ENCODE results near the gene TIPARP. TPM values are rescaled to one million over a fixed set of nuclear protein-coding genes. Genes with fewer than 3 reads are reported as not detected.

TIPARP gene
- total RNA-seq, 1 donor from 2014 or later, result 31.3 TPM

DNA sequence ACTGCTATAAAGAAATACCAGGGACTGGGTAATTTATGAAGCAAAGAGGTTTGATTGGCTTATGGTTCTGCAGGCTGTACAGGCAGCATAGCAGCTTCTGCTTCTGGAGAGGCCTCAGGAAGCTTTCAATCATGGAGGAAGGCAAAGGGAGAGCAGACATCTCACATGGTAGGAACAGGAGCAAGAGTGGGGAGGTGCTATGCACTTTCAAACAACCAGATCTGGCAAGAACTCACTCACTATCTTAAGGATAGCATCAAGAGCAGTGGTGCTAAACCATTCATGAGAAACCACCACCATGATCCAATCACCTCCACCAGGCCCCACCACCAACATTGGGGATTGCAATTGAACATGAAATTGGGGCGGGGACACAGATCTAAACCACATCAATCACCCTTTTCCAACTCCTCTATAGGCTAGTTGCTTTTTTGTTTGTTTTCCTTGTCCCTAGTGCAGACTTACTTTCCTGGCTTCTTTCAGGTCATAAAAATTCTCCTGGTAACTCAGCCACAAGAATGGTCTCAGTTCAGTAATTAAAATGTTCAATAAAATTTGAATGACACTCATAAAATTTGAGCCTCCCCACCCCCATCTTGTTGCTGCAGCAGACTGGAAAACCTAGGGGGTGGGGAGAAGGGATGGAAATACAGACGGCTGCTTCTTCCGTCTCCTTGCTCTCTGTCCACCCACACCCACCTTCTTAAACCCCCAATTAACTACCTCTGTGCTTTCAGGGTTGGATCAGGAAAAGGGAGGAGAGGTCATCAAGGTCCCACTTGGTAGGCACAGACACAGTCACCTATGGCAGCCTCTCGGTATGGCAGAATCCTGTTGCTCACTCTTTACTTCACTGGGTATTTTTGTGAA lies 16.3 kb upstream of the TIPARP start:
- Mint-ChIP-seq H3K36me3 (ENCODE audit: low read depth) (no peaks in the 10 kb centered on the region), H3K4me1 (peaks cover 21% of the 10 kb centered on the region), H3K4me3 (no peak overlapping the region), H3K27ac (no peak overlapping the region), H3K9me3 (no peaks in the 10 kb centered on the region), H3K27me3 (no peaks in the 10 kb centered on the region)
- TF ChIP-seq CTCF (IDR thresholded peaks at IDR 0.05), result no peak
- intact Hi-C loops (cut with micrococcal nuclease), result no loop called here
- CTCF ChIA-PET, result no interaction called here
- POLR2A ChIA-PET, result no interaction called here
- ATAC-seq (ENCODE audit: low read depth) (no peak), DNase-seq (no peak)

DNA sequence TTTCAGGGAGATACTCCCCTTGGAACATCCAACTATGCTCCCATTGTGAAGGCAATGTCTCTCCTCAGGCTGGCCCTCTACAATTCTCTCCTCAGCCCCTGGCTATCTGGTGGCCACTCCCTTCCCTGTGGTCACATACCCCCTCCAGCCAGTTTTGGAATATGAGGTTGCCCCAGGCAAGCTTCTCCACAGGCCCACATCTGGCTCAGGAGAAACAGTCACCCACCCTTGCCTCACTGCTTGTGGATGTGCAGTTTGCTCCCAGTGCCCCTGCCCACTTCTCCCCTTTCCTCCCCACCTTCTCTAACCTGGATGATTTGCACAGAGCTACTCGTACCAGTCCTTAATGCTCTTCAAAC lies 15.7 kb upstream of the TIPARP start:
- Mint-ChIP-seq H3K27me3 (no peaks in the 10 kb centered on the region), H3K4me1 (peaks cover 24% of the 10 kb centered on the region), H3K9me3 (no peaks in the 10 kb centered on the region), H3K27ac (no peak overlapping the region), H3K36me3 (ENCODE audit: low read depth) (no peaks in the 10 kb centered on the region), H3K4me3 (no peak overlapping the region)
- CTCF ChIA-PET, result interaction anchor here (0.7 kb wide), 1 partner anchor 422 kb away, joined by 3 read pairs; no protein-coding TSS in a partner anchor
- POLR2A ChIA-PET, result interaction anchor here (0.5 kb wide), 1 partner anchor 16 kb away, joined by 6 read pairs; no protein-coding TSS in a partner anchor
- TF ChIP-seq CTCF (IDR thresholded peaks at IDR 0.05), result no peak
- no peak for ATAC-seq (ENCODE audit: low read depth)
- DNase-seq, result no peak
- intact Hi-C loops (cut with micrococcal nuclease), result no loop called here

DNA sequence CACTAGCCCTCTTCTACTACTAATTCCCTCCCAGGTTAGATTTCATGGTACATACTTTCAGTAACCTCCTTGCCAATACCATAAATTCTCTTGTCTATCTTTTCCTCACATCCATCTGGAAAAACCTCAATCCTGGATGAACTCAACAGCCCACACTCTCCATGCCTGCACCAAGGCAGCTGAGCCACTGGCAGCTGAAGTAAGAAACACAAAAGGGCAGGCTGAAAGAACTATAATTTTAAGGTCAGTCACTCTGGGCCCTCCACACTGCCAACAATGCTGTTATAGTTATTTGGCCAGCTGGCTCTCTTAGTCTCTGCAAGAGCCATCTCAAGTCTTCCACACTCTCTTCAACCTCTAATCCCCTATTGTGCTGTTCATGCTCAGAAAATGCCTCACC lies 15.1 kb upstream of the TIPARP start:
- POLR2A ChIA-PET, result interaction anchor here (0.5 kb wide), 1 partner anchor 16 kb away, joined by 6 read pairs; no protein-coding TSS in a partner anchor
- CTCF ChIA-PET, result interaction anchor here (0.7 kb wide), 1 partner anchor 421 kb away, joined by 3 read pairs; no protein-coding TSS in a partner anchor

GRCh38 chr3:156661155-156661554 lies 13.2 kb upstream of the TIPARP start:
- DNase-seq, result no peak
- H3K9me3 Mint-ChIP-seq, result no peaks in the 10 kb centered on the region
- ChIA-PET POLR2A (interaction anchor here (0.6 to 1.1 kb wide), 2 partner anchors 10 to 12 kb away, joined by 4 to 6 read pairs; no protein-coding TSS in a partner anchor), CTCF (no interaction called here)
- H3K4me1 Mint-ChIP-seq, result peaks cover 46% of the 10 kb centered on the region
- intact Hi-C loops (cut with micrococcal nuclease), result no loop called here
- peak overlapping the region; percentile 75 for H3K27ac Mint-ChIP-seq
- H3K27me3 Mint-ChIP-seq, result no peaks in the 10 kb centered on the region
- peak overlapping the region; percentile 33 for H3K4me3 Mint-ChIP-seq
- ATAC-seq (ENCODE audit: low read depth), result peak; percentile 52
- TF ChIP-seq CTCF (IDR thresholded peaks at IDR 0.05), result no peak
- no peaks in the 10 kb centered on the region for H3K36me3 Mint-ChIP-seq (ENCODE audit: low read depth)

More for the DNA sequence above, 15.1 kb upstream of the TIPARP start:
- Mint-ChIP-seq H3K4me3 (no peak overlapping the region), H3K27me3 (no peaks in the 10 kb centered on the region), H3K27ac (no peak overlapping the region), H3K4me1 (peaks cover 28% of the 10 kb centered on the region), H3K36me3 (ENCODE audit: low read depth) (no peaks in the 10 kb centered on the region), H3K9me3 (no peaks in the 10 kb centered on the region)
- DNase-seq, result no peak
- no peak for TF ChIP-seq CTCF (IDR thresholded peaks at IDR 0.05)
- intact Hi-C loops (cut with micrococcal nuclease), result no loop called here
- ATAC-seq (ENCODE audit: low read depth), result no peak

All from activated B cell treated with CpG ODN at 0.5 μM for 24 hours (primary cell).